ENCODE measurements around the gene AHI1.
A peak's percentile ranks its signal among the peaks of the same experiment; 100 is the strongest.
"Not testable (repeated sequence)": the region's sequence is repeated elsewhere in the genome, so short reads cannot be mapped to it uniquely, and the experiment has no call there.

Gene AHI1

DNA sequence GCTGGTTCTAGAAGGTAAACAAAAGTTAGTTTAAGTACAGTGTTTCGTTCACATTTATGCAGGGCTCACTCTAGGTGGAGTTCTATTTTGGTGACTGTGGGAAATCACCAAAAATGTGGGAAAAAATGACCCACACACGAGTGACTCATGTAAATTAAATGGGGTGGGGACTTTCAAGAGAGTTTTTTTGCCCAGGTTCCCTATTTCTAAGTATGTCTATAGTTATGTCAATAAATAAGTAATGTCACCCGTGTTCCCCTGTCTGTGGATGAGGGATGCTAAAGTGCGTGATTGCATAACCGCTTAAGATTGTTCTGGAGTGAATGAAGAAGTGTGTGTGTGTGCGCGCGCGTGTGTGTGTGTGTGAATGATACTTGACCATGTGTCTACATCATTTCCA is 247.3 kb downstream of the AHI1 start:
- no peaks in the 10 kb centered on the region for H4K20me1 ChIP-seq (ENCODE audit: insufficient read depth, low read length)
- H3K27ac ChIP-seq (ENCODE audit: low read length) = no peak overlapping the region
- no peak overlapping the region for H3K9ac ChIP-seq (ENCODE audit: low read length)
- no peaks in the 10 kb centered on the region for H3K36me3 ChIP-seq (replicated peaks; ENCODE audit: insufficient read depth, low read length)
- TF ChIP-seq EZH2 (optimal IDR thresholded peaks at IDR 0.05; ENCODE audit: low read depth, low read length) (no peak), EZH2phosphoT487 (IDR thresholded peaks at IDR 0.05; ENCODE audit: low read length) (no peak)
- TF ChIP-seq, protein P1, sequence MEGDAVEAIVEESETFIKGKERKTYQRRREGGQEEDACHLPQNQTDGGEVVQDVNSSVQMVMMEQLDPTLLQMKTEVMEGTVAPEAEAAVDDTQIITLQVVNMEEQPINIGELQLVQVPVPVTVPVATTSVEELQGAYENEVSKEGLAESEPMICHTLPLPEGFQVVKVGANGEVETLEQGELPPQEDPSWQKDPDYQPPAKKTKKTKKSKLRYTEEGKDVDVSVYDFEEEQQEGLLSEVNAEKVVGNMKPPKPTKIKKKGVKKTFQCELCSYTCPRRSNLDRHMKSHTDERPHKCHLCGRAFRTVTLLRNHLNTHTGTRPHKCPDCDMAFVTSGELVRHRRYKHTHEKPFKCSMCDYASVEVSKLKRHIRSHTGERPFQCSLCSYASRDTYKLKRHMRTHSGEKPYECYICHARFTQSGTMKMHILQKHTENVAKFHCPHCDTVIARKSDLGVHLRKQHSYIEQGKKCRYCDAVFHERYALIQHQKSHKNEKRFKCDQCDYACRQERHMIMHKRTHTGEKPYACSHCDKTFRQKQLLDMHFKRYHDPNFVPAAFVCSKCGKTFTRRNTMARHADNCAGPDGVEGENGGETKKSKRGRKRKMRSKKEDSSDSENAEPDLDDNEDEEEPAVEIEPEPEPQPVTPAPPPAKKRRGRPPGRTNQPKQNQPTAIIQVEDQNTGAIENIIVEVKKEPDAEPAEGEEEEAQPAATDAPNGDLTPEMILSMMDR (IDR thresholded peaks at IDR 0.05; ENCODE audit: low read length) = no peak
- no peaks in the 10 kb centered on the region for H3K4me1 ChIP-seq (ENCODE audit: low read length)
- no peaks in the 10 kb centered on the region for H3K9me3 ChIP-seq (replicated peaks; ENCODE audit: insufficient read depth, low read length)
- no peak overlapping the region for H2AFZ ChIP-seq (ENCODE audit: low read length)
- H3K27me3 ChIP-seq (replicated peaks; ENCODE audit: insufficient read depth, low read length) = no peaks in the 10 kb centered on the region
- H3F3A ChIP-seq (ENCODE audit: insufficient read depth, low read length) = no peaks in the 10 kb centered on the region
- DNase-seq = no peak
- H3K4me3 ChIP-seq (ENCODE audit: low read length) = no peak overlapping the region
- H3K9me2 ChIP-seq (replicated peaks; ENCODE audit: insufficient read depth, low read length) = no peaks in the 10 kb centered on the region
- H3K79me2 ChIP-seq (ENCODE audit: low read length) = no peaks in the 10 kb centered on the region
- H3K4me2 ChIP-seq (ENCODE audit: low read depth, low read length) = no peak overlapping the region

DNA sequence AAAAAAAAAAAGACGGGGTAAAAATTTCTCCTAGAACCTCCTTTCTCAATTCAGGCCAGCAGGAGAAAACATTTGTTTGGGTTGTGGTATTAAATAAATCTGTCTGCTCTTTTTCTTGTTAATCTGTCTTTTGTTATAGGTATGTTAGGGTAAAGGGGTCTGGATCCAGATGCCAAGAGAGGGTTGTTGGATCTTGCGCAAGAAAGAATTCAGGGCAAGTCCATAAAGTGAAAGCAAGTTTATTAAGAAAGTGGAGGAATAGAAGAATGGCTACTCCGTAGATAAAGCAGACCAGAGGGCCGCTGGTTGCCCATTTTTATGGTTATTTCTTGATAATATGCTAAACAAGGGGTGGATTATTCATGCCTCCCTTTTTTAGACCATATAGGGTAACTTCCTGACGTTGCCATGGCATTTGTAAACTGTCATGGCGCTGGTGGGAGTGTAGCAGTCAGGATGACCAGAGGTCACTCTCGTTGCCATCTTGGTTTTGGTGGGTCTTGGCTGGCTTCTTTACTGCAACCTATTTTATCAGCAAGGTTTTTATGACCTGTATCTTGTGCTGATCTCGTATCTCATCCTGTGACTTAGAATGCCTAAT is 251.0 kb downstream of the AHI1 start:
- H3K79me2 ChIP-seq (ENCODE audit: low read length); H3K4me2 ChIP-seq (ENCODE audit: low read depth, low read length); H3K9ac ChIP-seq (ENCODE audit: low read length); H3K9me3 ChIP-seq (replicated peaks; ENCODE audit: insufficient read depth, low read length); H3K36me3 ChIP-seq (replicated peaks; ENCODE audit: insufficient read depth, low read length); H2AFZ ChIP-seq (ENCODE audit: low read length); H3F3A ChIP-seq (ENCODE audit: insufficient read depth, low read length); H3K4me3 ChIP-seq (ENCODE audit: low read length); H4K20me1 ChIP-seq (ENCODE audit: insufficient read depth, low read length); H3K9me2 ChIP-seq (replicated peaks; ENCODE audit: insufficient read depth, low read length); H3K27me3 ChIP-seq (replicated peaks; ENCODE audit: insufficient read depth, low read length); H3K27ac ChIP-seq (ENCODE audit: low read length); DNase-seq: not testable (repeated sequence)
- H3K4me1 ChIP-seq (ENCODE audit: low read length) = peaks cover 12% of the 10 kb centered on the region

DNA sequence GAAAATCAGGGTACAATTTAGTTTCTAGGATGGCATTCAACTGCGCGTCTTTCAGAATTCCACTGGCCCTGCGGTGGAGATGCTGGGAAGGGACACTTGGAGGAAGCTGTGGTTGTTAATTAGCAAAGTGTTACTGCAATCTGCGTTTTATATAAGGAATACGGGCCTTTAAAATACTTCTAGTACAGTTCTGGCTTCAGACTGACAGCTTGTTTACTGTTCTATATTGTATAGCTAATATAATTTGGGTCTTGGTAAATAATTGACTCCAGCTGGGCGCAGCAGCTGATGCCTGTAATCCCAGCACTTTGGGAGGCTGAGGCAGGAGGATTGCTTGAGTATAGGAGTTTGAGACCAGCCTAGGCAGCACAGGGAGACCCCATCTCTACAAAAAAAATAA is 252.7 kb downstream of the AHI1 start:
- Histone ChIP-seq H3K79me2 (ENCODE audit: low read length) (no peaks in the 10 kb centered on the region), H3K27me3 (replicated peaks; ENCODE audit: insufficient read depth, low read length) (no peaks in the 10 kb centered on the region), H2AFZ (ENCODE audit: low read length) (peak overlapping the region; percentile 24), H3K36me3 (replicated peaks; ENCODE audit: insufficient read depth, low read length) (no peaks in the 10 kb centered on the region), H3K9me3 (replicated peaks; ENCODE audit: insufficient read depth, low read length) (no peaks in the 10 kb centered on the region), H4K20me1 (ENCODE audit: insufficient read depth, low read length) (no peaks in the 10 kb centered on the region), H3K4me1 (ENCODE audit: low read length) (peaks cover 12% of the 10 kb centered on the region), H3F3A (ENCODE audit: insufficient read depth, low read length) (peaks cover 10% of the 10 kb centered on the region), H3K27ac (ENCODE audit: low read length) (peak overlapping the region; percentile 38; the same call in 1 of the 2 replicates), H3K9ac (ENCODE audit: low read length) (no peak overlapping the region; the same call in 1 of the 2 replicates), H3K4me3 (ENCODE audit: low read length) (no peak overlapping the region), H3K9me2 (replicated peaks; ENCODE audit: insufficient read depth, low read length) (no peaks in the 10 kb centered on the region), H3K4me2 (ENCODE audit: low read depth, low read length) (peak overlapping the region; percentile 39; the same call in 1 of the 2 replicates)
- no peak for DNase-seq
- no peak for TF ChIP-seq EZH2phosphoT487 (IDR thresholded peaks at IDR 0.05; ENCODE audit: low read length)
- no peak for TF ChIP-seq EZH2 (optimal IDR thresholded peaks at IDR 0.05; ENCODE audit: low read depth, low read length)
- TF ChIP-seq, protein P1 (IDR thresholded peaks at IDR 0.05; ENCODE audit: low read length) = no peak
